SK-N-SH treated with all-trans-retinoic acid at 6 μM for 48 hours (cell line): ENCODE data around the gene NRF1.

Experiments used
- ATAC-seq: fragments of 200-7000 bp; cut with Tn5 transposase; 3 replicates; pipeline ENCODE4 v1.9.1; 2020; ENCODE audit warnings: mild to moderate bottlenecking, moderate library complexity
- ARNTL ChIP-seq: fragments of 450-650 bp; formaldehyde crosslinking; IDR thresholded peaks from 2 replicates; pipeline ENCODE4 v1.5.0; 2020; ENCODE audit warnings: low read depth, mild to moderate bottlenecking, moderate library complexity, borderline replicate concordance
- BACH2 ChIP-seq: fragments of 250-450 bp; sonication (Bioruptor Pico); IDR thresholded peaks from 2 replicates; pipeline ENCODE4 v1.9.0; 2021; ENCODE audit warnings: mild to moderate bottlenecking, borderline replicate concordance
- CSDC2 ChIP-seq: fragments of 250-450 bp; sonication (Bioruptor Pico); IDR thresholded peaks from 2 replicates; pipeline ENCODE4 v1.5.0; 2020; ENCODE audit warnings: mild to moderate bottlenecking, moderate library complexity
- CSRNP3 ChIP-seq: fragments of 250-450 bp; sonication (Bioruptor Pico); IDR thresholded peaks from 2 replicates; pipeline ENCODE4 v1.5.1; 2021; ENCODE audit warnings: mild to moderate bottlenecking, moderate library complexity
- ESRRG ChIP-seq: fragments of 250-450 bp; sonication (Bioruptor Pico); IDR thresholded peaks from 2 replicates; pipeline ENCODE4 v1.6.1; 2021; ENCODE audit warnings: mild to moderate bottlenecking
- GLIS3 ChIP-seq: fragments of 250-450 bp; sonication (Bioruptor Pico); IDR thresholded peaks from 2 replicates; pipeline ENCODE4 v1.5.0; 2020; ENCODE audit warnings: mild to moderate bottlenecking, moderate library complexity
- ISL1 ChIP-seq: fragments of 250-450 bp; sonication (Bioruptor Pico); IDR thresholded peaks from 2 replicates; pipeline ENCODE4 v2.1.2; 2022; ENCODE audit warnings: mild to moderate bottlenecking, moderate library complexity
- OSR1 ChIP-seq: fragments of 250-450 bp; sonication (Bioruptor Pico); IDR thresholded peaks from 2 replicates; pipeline ENCODE4 v1.8.0; 2022; ENCODE audit warnings: moderate library complexity, mild to moderate bottlenecking, inconsistent platforms
- PATZ1 ChIP-seq: fragments of 250-450 bp; sonication (Bioruptor Pico); IDR thresholded peaks from 2 replicates; pipeline ENCODE4 v1.8.0; 2020; ENCODE audit warnings: mild to moderate bottlenecking, moderate library complexity, borderline replicate concordance
- POU6F1 ChIP-seq: fragments of 250-450 bp; sonication (Bioruptor Pico); IDR thresholded peaks from 2 replicates; pipeline ENCODE4 v1.8.0; 2021; ENCODE audit warnings: low read depth, mild to moderate bottlenecking, moderate library complexity, borderline replicate concordance
- PPARA ChIP-seq: fragments of 250-450 bp; sonication (Bioruptor Pico); IDR thresholded peaks from 2 replicates; pipeline ENCODE4 v1.5.0; 2020; ENCODE audit warnings: mild to moderate bottlenecking, borderline replicate concordance
- RARB ChIP-seq: fragments of 250-450 bp; sonication (Bioruptor Pico); IDR thresholded peaks from 2 replicates; pipeline ENCODE4 v1.8.0; 2021; ENCODE audit warnings: mild to moderate bottlenecking, moderate library complexity
- SNAI2 ChIP-seq: fragments of 250-450 bp; sonication (Bioruptor Pico); IDR thresholded peaks from 2 replicates; pipeline ENCODE4 v1.5.0; 2020; ENCODE audit warnings: mild to moderate bottlenecking, moderate library complexity
- TCF4 ChIP-seq: fragments of 250-450 bp; sonication (Bioruptor Pico); IDR thresholded peaks from 2 replicates; pipeline ENCODE4 v1.8.0; 2021; ENCODE audit warnings: mild to moderate bottlenecking, moderate library complexity, borderline replicate concordance
- TOX ChIP-seq: fragments of 250-450 bp; sonication (Bioruptor Pico); IDR thresholded peaks from 2 replicates; pipeline ENCODE4 v1.8.0; 2021; ENCODE audit warnings: mild to moderate bottlenecking, moderate library complexity, borderline replicate concordance
- TSHZ2 ChIP-seq: fragments of 250-450 bp; sonication (Bioruptor Pico); IDR thresholded peaks from 2 replicates; pipeline ENCODE4 v1.5.0; 2020; ENCODE audit warnings: mild to moderate bottlenecking, moderate library complexity
- ZC3H10 ChIP-seq: fragments of 250-450 bp; sonication (Bioruptor Pico); IDR thresholded peaks from 2 replicates; pipeline ENCODE4 v1.5.1; 2021; ENCODE audit warnings: mild to moderate bottlenecking, moderate library complexity
- ZFP3 ChIP-seq: fragments of 250-450 bp; sonication (Bioruptor Pico); IDR thresholded peaks from 2 replicates; pipeline ENCODE4 v1.5.0; 2020; ENCODE audit warnings: mild to moderate bottlenecking, moderate library complexity
- ZFP30 ChIP-seq: fragments of 450-650 bp; formaldehyde crosslinking; IDR thresholded peaks from 2 replicates; pipeline ENCODE4 v1.5.0; 2022; ENCODE audit warnings: mild to moderate bottlenecking, moderate library complexity
- ZNF565 ChIP-seq: fragments of 450-650 bp; formaldehyde crosslinking; conservative IDR thresholded peaks from 2 replicates; pipeline ENCODE4 v1.5.0; 2020; ENCODE audit warnings: low read depth, mild to moderate bottlenecking, moderate library complexity
- ZNF70 ChIP-seq: fragments of 450-650 bp; formaldehyde crosslinking; IDR thresholded peaks from 2 replicates; pipeline ENCODE4 v1.5.0; 2020; ENCODE audit warnings: mild to moderate bottlenecking, moderate library complexity
- ZNF8 ChIP-seq: fragments of 450-650 bp; formaldehyde crosslinking; IDR thresholded peaks from 2 replicates; pipeline ENCODE4 v1.5.0; 2020; ENCODE audit warnings: mild to moderate bottlenecking, moderate library complexity

Gene NRF1

DNA sequence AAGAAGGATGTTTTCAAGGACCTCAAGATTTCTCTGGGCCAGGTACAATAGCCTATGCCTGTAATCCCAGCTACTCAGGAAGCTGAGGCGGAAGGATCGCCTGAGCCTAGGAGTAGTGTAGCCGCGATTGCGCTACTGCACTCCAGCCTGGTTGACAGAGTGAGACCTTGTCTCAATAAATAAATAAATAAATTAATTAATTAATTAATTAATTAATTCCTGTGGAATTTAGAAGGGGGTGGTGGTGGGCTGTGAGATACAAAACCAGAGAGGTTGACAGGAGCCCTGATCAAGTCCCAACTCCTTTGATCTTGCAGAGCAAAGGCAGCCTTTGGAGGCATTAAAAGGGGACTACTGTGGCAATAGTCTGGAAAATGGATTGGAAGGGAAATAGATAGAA lies 39.3 kb upstream of the NRF1 start:
- TF ChIP-seq TOX (CRISPR knock-in tag): no peak
- no peak for TF ChIP-seq ZC3H10 (CRISPR knock-in tag)
- no peak for TF ChIP-seq ARNTL (CRISPR knock-in tag)
- TF ChIP-seq ZFP30 (CRISPR knock-in tag): no peak
- no peak for TF ChIP-seq RARB (CRISPR knock-in tag)
- no peak for TF ChIP-seq PATZ1 (CRISPR knock-in tag)
- ATAC-seq: no peak

DNA sequence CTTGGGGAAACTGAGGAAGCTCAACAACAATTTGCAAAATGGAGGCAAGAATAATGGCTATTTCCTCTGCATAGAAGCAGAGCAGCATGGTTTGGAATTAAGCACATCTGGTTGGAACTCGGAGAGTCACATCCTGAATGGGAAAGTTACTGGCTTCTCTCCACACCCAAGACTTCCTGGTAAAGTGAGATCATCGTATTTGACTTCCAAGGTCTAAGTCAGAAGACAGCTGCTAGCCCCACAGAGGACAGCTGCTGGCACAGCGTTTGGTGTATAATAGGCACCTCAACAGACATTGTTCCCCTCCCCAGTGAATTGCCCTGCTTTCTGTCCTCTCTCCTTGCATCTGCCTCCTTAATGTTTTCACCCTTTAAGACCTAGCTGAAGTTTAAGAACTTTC lies 37.0 kb upstream of the NRF1 start:
- no peak for ATAC-seq
- TF ChIP-seq ZFP30 (CRISPR knock-in tag): no peak
- no peak for TF ChIP-seq OSR1
- TF ChIP-seq ESRRG (CRISPR knock-in tag): no peak
- no peak for TF ChIP-seq ISL1 (CRISPR knock-in tag)
- no peak for TF ChIP-seq RARB (CRISPR knock-in tag)
- no peak for TF ChIP-seq TSHZ2 (CRISPR knock-in tag)
- TF ChIP-seq ZNF8 (CRISPR knock-in tag): no peak
- no peak for TF ChIP-seq TCF4 (CRISPR knock-in tag)
- TF ChIP-seq PPARA (CRISPR knock-in tag): no peak
- no peak for TF ChIP-seq TOX (CRISPR knock-in tag)
- no peak for TF ChIP-seq POU6F1 (CRISPR knock-in tag)
- no peak for TF ChIP-seq GLIS3 (CRISPR knock-in tag)
- TF ChIP-seq ZNF565 (CRISPR knock-in tag): no peak
- TF ChIP-seq ARNTL (CRISPR knock-in tag): no peak
- no peak for TF ChIP-seq PATZ1 (CRISPR knock-in tag)
- TF ChIP-seq CSRNP3 (CRISPR knock-in tag): no peak

DNA sequence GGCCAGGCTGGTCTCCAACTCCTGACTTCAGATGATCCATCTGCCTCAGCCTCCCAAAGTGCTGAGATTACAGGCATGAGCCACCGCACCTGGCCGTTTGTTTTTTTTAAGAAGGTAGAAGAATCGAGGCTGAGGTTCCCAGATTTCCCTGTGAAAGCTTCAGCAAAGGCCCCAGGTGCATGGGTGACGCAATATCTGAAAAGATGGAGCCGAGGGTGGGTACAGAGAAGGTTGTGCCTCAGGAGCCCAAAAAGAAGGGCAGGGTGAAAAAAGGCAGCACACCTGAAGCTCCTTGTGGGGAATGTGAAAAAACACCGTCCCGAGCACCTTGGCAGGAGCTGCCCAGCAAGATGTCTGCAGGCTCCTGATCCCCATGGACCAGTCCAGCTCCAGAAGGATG lies 35.8 kb upstream of the NRF1 start:
- ATAC-seq: no peak
- TF ChIP-seq ZFP3 (CRISPR knock-in tag) (no peak), TOX (CRISPR knock-in tag) (no peak), BACH2 (no peak)

- ATAC-seq: no peak
- TF ChIP-seq ESRRG (CRISPR knock-in tag): no peak
- TF ChIP-seq CSRNP3 (CRISPR knock-in tag): no peak
- TF ChIP-seq TSHZ2 (CRISPR knock-in tag): no peak
- no peak for TF ChIP-seq SNAI2 (CRISPR knock-in tag)
- no peak for TF ChIP-seq CSDC2 (CRISPR knock-in tag)
- no peak for TF ChIP-seq ZFP3 (CRISPR knock-in tag)
- no peak for TF ChIP-seq ZNF565 (CRISPR knock-in tag)
- no peak for TF ChIP-seq TCF4 (CRISPR knock-in tag)
- no peak for TF ChIP-seq ZC3H10 (CRISPR knock-in tag)
- TF ChIP-seq OSR1: no peak
- TF ChIP-seq PPARA (CRISPR knock-in tag): no peak
- TF ChIP-seq BACH2: no peak
- TF ChIP-seq ZNF70: no peak
Measured at GRCh38 chr7:129576138-129576537, 35.4 kb upstream of the NRF1 start.
